Prostate gland (tissue), 2 donors: ENCODE measurements around the gene CEP104. TPM values are rescaled to one million over a fixed set of nuclear protein-coding genes. Genes with fewer than 3 reads are reported as not detected.

ENCODE experiments used
- DNase-seq: peaks from one replicate; pipeline ENCODE4 v3.0.0-alpha.2; 2019; ENCODE audit warnings: low spot score
- H3K27ac ChIP-seq, 2 donors: fragments of 200-600 bp; sonication (generic); 2 replicates each; pipeline ENCODE4 v1.5.1; 2017 to 2019
- H3K27me3 ChIP-seq: fragments of 200-600 bp; sonication (generic); replicated peaks from 2 replicates; pipeline ENCODE4 v1.5.1; 2019; ENCODE audit not compliant: insufficient read depth
- H3K36me3 ChIP-seq, 2 donors: fragments of 200-600 bp; sonication (generic); 1 replicate in 1 of 2; 2 replicates in 1 of 2; pipeline versions ENCODE4 v1.5.1 to v1.8.1; 2017 to 2019
- H3K4me1 ChIP-seq: fragments of 200-600 bp; sonication (generic); replicated peaks from 2 replicates; pipeline ENCODE4 v1.5.1; 2019
- H3K4me3 ChIP-seq, 2 donors: fragments of 200-600 bp; sonication (generic); 2 replicates each; pipeline ENCODE4 v1.5.1; 2017 to 2019
- H3K9me3 ChIP-seq: fragments of 200-600 bp; sonication (generic); 2 replicates; pipeline ENCODE4 v1.5.1; 2017
- CTCF ChIP-seq, 4 experiments: fragments of 200-600 bp in 2 of 4; fragments of 450-650 bp in 2 of 4; sonication (generic) in 2 of 4; IDR thresholded peaks; 1 replicate in 3 of 4; 2 replicates in 1 of 4; pipeline ENCODE4 v1.5.1; 2016 to 2019; ENCODE audit warnings: antibody characterized with exemption in 4 of 4, mild to moderate bottlenecking in 2 of 4, moderate library complexity in 2 of 4
- POLR2A ChIP-seq: fragments of 450-650 bp; IDR thresholded peaks from one replicate; pipeline ENCODE4 v1.6.1; 2016; ENCODE audit warnings: antibody characterized with exemption, mild to moderate bottlenecking
- POLR2AphosphoS5 ChIP-seq: sonication (generic); formaldehyde crosslinking; IDR thresholded peaks from one replicate; pipeline ENCODE4 v1.6.1; 2017; ENCODE audit warnings: antibody characterized with exemption
- whole genome bisulfite sequencing: methylation state at CpG from one replicate; pipeline ENCODE4 v1.1.5; 2018; 5-methylcytosine and 5-hydroxymethylcytosine counted together
- intact Hi-C: fragments of 100-400 bp; cut with DNase I; formaldehyde crosslinking; loops from one replicate; pipeline ENCODE4 v1.14.2; 2022
- total RNA-seq, 2 donors: library from RNA; depleted of rRNA; stranded (reverse); fragments of >200 nt; gene quantifications; one replicate each; pipeline ENCODE4 v1.1.0, GENCODE V29; 2016

Gene CEP104
- total RNA-seq, 2 donors from 2014 or later: 20.9 to 28.5 TPM

DNA sequence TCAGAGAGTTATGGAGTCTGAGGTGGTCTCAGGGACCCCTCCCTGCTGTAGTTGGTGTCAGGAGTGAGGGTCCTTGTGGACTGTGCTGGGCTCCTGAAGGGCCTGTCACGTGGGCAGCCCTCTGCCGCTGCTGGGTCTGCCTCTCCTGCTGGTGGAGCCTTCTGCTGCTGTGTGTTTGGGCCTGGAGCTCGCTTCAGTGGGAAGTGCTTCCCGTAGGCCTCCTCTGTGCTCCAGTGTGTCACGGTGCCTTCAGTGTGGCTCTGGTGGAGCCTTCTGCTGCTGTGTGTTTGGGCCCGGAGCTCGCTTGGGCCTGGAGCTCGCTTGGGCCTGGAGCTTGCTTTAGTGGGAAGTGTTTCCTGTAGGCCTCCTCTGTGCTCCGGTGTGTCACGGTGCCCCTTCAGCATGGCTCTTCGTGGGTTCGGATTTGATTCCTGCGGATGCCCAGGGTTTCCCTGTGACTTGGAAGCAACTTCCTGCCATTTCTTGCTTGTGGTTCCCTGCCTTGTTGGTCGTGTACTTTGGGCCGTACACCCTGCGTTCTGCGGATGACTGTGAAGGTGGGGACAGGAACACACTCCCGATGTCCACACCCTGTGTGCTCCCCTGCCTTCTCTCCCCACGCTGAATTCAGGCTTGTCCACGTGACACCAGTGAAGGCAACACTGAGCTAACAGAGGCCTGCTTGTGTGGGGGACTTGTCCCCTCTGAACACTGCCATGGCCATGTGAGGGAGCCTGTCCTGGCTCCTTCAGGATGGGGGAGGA, 23.6 kb upstream of the CEP104 start:
- TF ChIP-seq CTCF (IDR thresholded peaks at IDR 0.05): no peak
- TF ChIP-seq POLR2A: no peak
- TF ChIP-seq POLR2AphosphoS5: no peak
- intact Hi-C loops: no loop called here
- Histone ChIP-seq H3K36me3 (no peaks in the 10 kb centered on the region), H3K9me3 (no peaks in the 10 kb centered on the region), H3K27ac (no peak overlapping the region), H3K4me3 (no peak overlapping the region), H3K4me1 (no peaks in the 10 kb centered on the region), H3K27me3 (no peaks in the 10 kb centered on the region)
- DNase-seq: no peak
- 92% methylated on average over 20 of the region's 20 CpGs for WGBS

GRCh38 chr1:3879787-3880428, 22.9 kb upstream of the CEP104 start:
- Histone ChIP-seq H3K9me3 (no peaks in the 10 kb centered on the region), H3K4me3 (no peak overlapping the region), H3K4me1 (no peaks in the 10 kb centered on the region), H3K27me3 (no peaks in the 10 kb centered on the region), H3K36me3 (no peaks in the 10 kb centered on the region), H3K27ac (no peak overlapping the region)
- no peak for DNase-seq
- intact Hi-C loops: no loop called here
- TF ChIP-seq POLR2AphosphoS5 (no peak), POLR2A (no peak), CTCF (IDR thresholded peaks at IDR 0.05) (no peak)
- 93% methylated on average over 9 of the region's 9 CpGs for WGBS

DNA sequence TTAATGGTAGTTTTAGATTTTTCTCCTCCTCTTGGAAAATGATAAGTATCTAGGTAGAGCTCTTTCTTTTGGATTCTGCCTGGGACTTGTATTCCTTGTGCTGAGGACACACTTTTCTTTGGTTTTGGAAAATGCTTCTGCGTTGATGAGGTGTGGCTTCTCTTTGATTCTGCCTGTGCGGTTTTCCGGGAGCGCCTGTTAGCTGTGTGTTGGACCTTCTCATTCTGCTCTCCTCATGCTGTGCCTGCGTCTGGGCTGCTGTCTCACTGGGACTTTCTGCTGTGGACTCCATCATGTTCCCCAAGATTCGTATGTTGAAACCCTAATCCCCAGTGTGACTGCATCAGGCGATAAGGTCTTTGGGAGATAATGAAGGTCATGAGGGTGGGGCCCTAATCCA, 22.1 kb upstream of the CEP104 start:
- Histone ChIP-seq H3K27me3 (no peaks in the 10 kb centered on the region), H3K4me3 (no peak overlapping the region), H3K4me1 (no peaks in the 10 kb centered on the region), H3K36me3 (no peaks in the 10 kb centered on the region), H3K9me3 (no peaks in the 10 kb centered on the region), H3K27ac (no peak overlapping the region)
- WGBS: 98% methylated on average over 7 of the region's 7 CpGs
- intact Hi-C loops: no loop called here
- no peak for DNase-seq
- TF ChIP-seq POLR2A (no peak), POLR2AphosphoS5 (no peak), CTCF (IDR thresholded peaks at IDR 0.05) (no peak)

GRCh38 chr1:3876716-3877115, 19.7 kb upstream of the CEP104 start:
- no peak for TF ChIP-seq POLR2AphosphoS5
- TF ChIP-seq CTCF (IDR thresholded peaks at IDR 0.05): no peak
- TF ChIP-seq POLR2A: no peak

DNA sequence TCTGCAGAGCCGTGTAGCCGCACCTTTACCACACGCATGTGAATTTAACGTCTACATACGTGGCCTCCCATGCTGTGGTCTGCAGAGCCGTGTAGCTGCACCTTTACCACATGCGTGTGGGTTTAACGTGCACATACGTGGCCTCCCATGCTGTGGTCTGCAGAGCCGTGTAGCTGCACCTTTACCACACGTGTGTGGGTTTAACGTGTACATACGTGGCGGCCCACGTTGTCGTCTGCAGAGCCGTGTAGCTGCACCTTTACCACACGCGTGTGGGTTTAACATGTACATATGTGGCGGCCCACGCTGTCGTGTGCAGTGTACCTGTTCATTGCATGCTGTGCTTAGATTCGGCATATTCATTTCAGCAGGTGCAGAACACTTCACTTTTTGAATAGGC, 17.7 kb upstream of the CEP104 start:
- no peak for DNase-seq
- Histone ChIP-seq H3K36me3 (peaks cover 3 to 9% of the 10 kb centered on the region in 2 donors), H3K27me3 (no peaks in the 10 kb centered on the region), H3K9me3 (no peaks in the 10 kb centered on the region), H3K4me3 (no peak overlapping the region), H3K27ac (no peak overlapping the region), H3K4me1 (no peaks in the 10 kb centered on the region)
- intact Hi-C loops: no loop called here
- WGBS: 94% methylated on average over 23 of the region's 23 CpGs
- no peak for TF ChIP-seq CTCF (IDR thresholded peaks at IDR 0.05)
- TF ChIP-seq POLR2AphosphoS5: no peak
- no peak for TF ChIP-seq POLR2A

More at GRCh38 chr1:3876716-3877115, 19.7 kb upstream of the CEP104 start:
- H3K4me1 ChIP-seq: no peaks in the 10 kb centered on the region
- H3K27me3 ChIP-seq: no peaks in the 10 kb centered on the region
- 87% methylated on average over 16 of the region's 16 CpGs for WGBS
- intact Hi-C loops: no loop called here
- H3K36me3 ChIP-seq: peaks cover 0 to 5% of the 10 kb centered on the region in 2 donors
- H3K4me3 ChIP-seq: no peak overlapping the region
- no peak overlapping the region for H3K27ac ChIP-seq
- no peaks in the 10 kb centered on the region for H3K9me3 ChIP-seq
- DNase-seq: no peak
